GM13976 (cell line): ENCODE results near the gene CTNNA2.
A peak's percentile ranks its signal among the peaks of the same experiment; 100 is the strongest.

Experiments used
- DNase-seq: peaks from one replicate; pipeline ENCODE4 v3.0.0; 2012; ENCODE audit warnings: low spot score
- in situ Hi-C: fragments of 300-500 bp; cut with MboI; formaldehyde crosslinking; loops from one replicate; pipeline ENCODE4 v1.12.0; 2022; ENCODE audit warnings: low sequenced_read_pairs, mixed read lengths, inconsistent platforms; ENCODE audit not compliant: unreplicated experiment
- TF ChIP-seq, protein P1 (sequence below): IDR thresholded peaks from 2 replicates; pipeline ENCODE4 v1.5.1; 2012; ENCODE audit warnings: borderline replicate concordance, mild to moderate bottlenecking; ENCODE audit not compliant: insufficient read depth; ENCODE audit errors: extremely low read depth, missing control alignments, control extremely low read depth

The CTNNA2 gene

DNA sequence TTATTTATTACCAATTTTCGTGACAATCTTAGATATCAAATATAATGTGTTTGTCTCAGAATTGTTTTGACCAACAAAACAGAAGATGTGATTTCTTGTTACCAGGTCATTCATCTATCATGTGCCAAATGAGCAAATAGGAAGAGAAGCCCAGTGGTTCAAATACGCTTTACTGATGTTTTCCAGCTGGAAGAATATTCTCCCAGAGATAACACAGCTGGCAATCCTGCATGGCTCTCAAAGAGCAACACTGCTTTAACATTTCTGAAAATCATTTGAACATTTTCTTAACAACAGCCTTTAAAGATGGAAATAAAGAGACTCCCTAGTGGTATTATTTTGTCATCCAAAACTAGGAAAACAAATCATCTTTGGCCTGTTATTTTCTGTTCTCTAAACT, 359.8 kb downstream of the CTNNA2 start:
- TF ChIP-seq, protein P1, sequence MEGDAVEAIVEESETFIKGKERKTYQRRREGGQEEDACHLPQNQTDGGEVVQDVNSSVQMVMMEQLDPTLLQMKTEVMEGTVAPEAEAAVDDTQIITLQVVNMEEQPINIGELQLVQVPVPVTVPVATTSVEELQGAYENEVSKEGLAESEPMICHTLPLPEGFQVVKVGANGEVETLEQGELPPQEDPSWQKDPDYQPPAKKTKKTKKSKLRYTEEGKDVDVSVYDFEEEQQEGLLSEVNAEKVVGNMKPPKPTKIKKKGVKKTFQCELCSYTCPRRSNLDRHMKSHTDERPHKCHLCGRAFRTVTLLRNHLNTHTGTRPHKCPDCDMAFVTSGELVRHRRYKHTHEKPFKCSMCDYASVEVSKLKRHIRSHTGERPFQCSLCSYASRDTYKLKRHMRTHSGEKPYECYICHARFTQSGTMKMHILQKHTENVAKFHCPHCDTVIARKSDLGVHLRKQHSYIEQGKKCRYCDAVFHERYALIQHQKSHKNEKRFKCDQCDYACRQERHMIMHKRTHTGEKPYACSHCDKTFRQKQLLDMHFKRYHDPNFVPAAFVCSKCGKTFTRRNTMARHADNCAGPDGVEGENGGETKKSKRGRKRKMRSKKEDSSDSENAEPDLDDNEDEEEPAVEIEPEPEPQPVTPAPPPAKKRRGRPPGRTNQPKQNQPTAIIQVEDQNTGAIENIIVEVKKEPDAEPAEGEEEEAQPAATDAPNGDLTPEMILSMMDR, result no peak
- in situ Hi-C loops, result no loop called here
- DNase-seq, result no peak

DNA sequence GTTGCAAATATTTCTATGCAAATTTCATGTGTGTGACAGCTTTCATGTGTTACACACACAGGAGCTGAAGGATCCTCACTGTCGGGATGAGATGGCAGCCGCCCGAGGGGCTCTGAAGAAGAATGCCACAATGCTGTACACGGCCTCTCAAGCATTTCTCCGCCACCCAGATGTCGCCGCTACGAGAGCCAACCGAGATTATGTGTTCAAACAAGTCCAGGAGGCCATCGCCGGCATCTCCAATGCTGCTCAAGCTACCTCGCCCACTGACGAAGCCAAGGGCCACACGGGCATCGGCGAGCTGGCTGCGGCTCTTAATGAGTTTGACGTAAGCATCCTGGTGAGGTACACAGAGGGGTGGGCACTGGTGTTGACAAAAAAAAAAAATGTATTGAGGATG, 361.2 kb downstream of the CTNNA2 start:
- DNase-seq, result no peak
- TF ChIP-seq, protein P1, result no peak
- in situ Hi-C loops, result no loop called here

DNA sequence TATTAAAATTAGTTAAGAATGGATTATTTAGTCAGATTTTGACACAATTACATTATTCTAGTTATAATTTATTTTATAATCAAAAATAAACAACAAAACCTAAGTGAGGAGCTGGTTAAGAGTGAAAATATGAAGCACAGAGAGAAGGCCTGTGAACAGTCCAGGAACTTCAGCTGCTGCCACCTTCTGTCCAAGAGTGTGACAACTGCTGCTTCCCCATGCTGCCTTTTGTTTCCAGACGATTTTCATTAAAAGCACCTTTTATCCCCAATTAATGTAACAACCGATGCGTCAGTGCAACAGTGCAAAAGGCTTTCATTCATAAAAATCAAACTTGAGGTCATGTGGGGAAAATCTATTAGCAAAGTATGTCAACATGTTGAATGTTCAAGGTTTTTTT, 363.6 kb downstream of the CTNNA2 start:
- TF ChIP-seq, protein P1, result no peak
- peak; percentile 23 for DNase-seq
- in situ Hi-C loops, result no loop called here

DNA sequence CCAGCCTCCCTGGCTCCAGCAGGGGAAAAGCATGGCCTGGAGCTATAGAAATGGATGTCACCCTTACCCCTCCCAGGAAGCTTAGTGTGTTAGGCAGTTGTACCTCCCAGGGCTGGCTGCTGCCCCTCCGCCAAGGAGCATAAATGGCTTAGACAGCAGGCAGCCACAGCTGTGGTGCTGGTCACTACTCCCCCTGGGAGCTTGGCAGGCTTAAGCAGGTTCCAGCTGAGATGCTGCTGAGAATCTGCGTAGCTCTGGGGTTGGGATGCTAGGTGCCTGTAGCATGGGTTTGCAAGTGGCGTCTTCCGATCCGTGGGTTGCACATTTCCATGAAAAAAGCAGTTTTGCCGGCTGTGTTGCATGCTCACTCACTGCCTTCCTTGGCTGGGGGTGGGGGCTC, 369.7 kb downstream of the CTNNA2 start:
- TF ChIP-seq, protein P1, result no peak
- in situ Hi-C loops, result no loop called here
- no peak for DNase-seq

DNA sequence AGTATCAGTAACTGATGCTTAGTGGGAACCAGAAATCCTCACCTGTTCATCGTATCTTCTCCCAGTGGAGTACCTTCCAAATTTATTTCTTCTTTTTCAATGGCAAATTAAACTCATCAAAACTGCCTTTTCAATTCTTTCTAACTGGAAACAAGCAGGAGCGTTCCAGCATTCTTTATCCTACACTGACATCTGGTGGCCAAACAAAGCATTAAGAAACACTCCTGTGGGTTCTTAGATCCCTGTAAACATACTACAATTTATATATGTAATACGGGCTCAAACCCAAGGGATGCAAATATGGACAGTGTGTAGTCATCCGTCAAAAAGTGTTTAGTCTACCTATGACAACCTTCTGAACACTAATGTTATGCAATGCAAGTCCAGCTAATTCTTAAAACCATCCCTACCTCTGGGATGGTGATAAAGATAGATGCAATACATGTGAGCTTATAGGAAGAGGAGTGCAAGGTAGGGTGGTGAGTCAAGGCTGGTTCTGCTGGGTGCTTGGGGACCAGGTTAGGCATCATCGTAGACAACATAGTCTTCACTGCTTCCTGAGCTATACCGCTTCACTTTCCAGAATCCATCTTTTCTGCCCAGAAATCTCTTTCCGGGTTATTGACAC, 375.0 kb downstream of the CTNNA2 start:
- TF ChIP-seq, protein P1, result peak; percentile 54
- in situ Hi-C loops, result no loop called here
- peak; percentile 41 for DNase-seq

DNA sequence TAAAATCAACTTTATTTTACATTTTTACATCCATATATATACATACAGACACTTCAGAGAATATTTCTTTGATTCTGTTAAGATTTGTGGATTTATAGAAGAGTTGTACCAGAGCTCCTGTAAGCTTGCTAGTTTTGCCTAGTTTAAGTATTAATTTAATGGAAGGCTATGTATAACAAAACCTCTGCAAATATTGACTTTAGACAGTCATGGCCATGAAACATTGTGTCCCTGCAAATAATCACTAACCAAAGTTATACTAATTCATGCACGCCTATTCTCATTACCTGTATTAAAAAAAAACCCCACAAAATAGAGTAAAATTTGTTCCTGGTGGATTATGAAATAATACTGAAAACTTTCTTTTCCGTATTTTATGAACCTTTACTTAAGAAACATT, 379.3 kb downstream of the CTNNA2 start:
- DNase-seq, result no peak
- TF ChIP-seq, protein P1, result no peak
- in situ Hi-C loops, result no loop called here
